GM12874 (cell line): ENCODE measurements around the gene CYB561D1.

Experiments used
- CTCF ChIP-seq: IDR thresholded peaks from 2 replicates; pipeline ENCODE4 v1.5.1; 2011; ENCODE audit warnings: low read depth, mild to moderate bottlenecking, control low read depth, low read length, moderate library complexity; ENCODE audit not compliant: insufficient read depth

CYB561D1 gene

GRCh38 chr1:109493805-109494539, at the start of gene CYB561D1:
TSS of gene CYB561D1 (plus strand) at chr1:109494094. CDS start at chr1:109494140, 46 bp downstream.
- TF ChIP-seq CTCF = peak; percentile 97

- no peak for TF ChIP-seq CTCF
These were observed 49.5 kb upstream of the CYB561D1 start for GRCh38 chr1:109444346-109444745.

GRCh38 chr1:109447524-109447923, 46.4 kb upstream of the CYB561D1 start:
- no peak for TF ChIP-seq CTCF

GRCh38 chr1:109454497-109455133, 39.3 kb upstream of the CYB561D1 start:
- TF ChIP-seq CTCF = no peak

- TF ChIP-seq CTCF = no peak
These were observed 36.1 kb upstream of the CYB561D1 start for GRCh38 chr1:109457819-109458218.

- TF ChIP-seq CTCF = no peak
These were observed 27.8 kb upstream of the CYB561D1 start for GRCh38 chr1:109466125-109466451.

- no peak for TF ChIP-seq CTCF
These were observed 27.2 kb upstream of the CYB561D1 start, which contains the start of gene SYPL2 for GRCh38 chr1:109466452-109467300. TSS of gene SYPL2 (plus strand) at chr1:109466546. CDS start at chr1:109466844, 298 bp downstream.
